Epidermal melanocyte (primary cell): ENCODE data around the gene SLAMF1.
"Not testable (repeated sequence)": the region's sequence is repeated elsewhere in the genome, so short reads cannot be mapped to it uniquely, and the experiment has no call there.

Source experiments
- DNase-seq: peaks from one replicate; pipeline ENCODE4 v3.0.0; 2011; ENCODE audit warnings: low spot score; ENCODE audit not compliant: insufficient read length

Gene SLAMF1

GRCh38 chr1:160640359-160641123, 6.3 kb downstream of the SLAMF1 start:
- DNase-seq: no peak

DNA sequence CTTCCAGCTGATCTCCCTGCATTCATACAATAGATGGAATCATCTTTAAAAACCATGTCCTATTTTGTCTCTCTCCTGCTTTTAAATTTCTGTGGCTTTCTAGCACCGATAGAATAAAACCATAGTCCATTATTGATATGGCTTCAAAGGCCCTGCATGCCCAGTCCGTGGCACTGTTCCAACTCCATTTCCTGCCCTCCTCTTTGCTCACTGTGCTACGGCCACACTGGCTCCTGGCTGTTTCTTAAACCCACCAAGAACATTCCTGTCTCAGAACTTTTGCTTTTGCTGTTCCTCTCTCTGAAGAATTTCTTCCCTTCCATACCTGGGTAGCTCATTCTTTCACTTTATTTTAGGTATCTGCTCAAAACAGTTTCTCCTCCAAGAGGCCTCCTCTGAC, 7.2 kb downstream of the SLAMF1 start:
- no peak for DNase-seq

DNA sequence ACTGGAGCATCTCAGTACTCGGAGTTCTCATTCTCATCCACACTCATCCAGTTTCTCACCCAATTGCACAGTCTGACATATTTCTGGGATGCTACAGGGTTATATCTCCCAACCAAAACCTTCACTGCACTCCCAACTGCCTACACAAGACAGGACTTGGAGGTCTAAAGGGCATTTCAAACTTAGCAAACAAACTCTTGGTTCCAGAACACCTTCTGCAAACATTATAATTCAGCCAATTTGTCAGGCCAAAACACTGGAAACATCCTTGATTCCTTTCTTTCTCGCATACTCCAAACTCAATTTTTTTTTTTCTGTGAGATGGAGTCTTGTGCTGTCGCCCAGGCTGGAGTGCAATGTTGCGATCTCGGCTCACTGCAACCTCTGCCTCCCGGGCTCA, 7.9 kb downstream of the SLAMF1 start:
- DNase-seq: no peak

- DNase-seq: no peak
Measured at GRCh38 chr1:160638540-160638857, 8.3 kb downstream of the SLAMF1 start.

DNA sequence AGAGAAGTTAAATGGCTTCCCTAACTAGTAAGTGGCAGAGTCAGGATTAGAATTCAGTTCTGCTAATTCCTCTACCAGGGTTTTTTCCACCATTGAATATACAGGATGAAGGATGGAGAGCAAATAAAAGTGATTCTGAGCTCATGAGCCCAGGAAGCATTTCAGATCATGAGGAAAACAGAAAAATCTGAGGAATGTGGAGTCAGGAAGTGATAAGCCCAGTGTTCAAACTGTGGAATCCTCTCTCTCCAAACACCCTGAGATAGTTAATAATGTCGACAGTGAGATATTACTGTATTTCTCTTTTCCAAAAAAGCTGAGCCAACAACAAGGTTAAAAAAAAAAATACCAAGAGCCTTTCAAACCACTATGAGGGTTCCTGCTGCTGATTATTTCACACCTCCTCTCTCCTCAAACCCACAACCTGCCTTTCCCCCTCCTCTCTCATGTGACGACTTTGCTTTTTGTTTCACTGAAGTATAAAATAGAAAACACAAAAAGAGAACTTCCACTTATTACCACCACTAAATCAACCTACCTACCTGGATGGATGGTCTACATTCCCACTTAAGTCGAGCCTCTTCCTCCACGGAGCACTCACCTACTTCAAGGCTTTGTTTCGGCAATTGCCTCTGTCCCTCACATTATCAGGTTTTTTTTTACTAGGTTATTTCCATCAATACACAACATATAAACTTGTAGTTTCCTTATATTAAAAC, 8.9 kb downstream of the SLAMF1 start:
- no peak for DNase-seq

DNA sequence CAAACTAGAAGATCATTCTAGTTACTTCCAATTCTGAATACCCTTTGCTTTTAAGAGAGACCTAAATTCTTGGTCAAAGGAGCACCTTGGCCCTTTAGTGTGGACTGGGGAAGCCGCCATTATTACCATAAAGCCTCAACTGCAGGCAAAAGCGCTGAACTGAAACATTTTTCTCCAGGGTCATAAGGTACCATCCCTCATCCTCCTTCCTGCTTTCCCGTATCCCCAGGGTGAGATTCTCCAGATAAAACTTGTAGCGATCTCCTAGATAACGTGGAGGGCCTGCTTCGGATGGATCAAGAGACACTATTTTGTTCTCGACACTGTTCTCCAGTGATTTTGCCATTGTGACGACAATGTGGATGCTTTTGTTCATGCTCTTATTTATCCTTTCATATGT, 9.8 kb downstream of the SLAMF1 start:
- DNase-seq: no peak

DNA sequence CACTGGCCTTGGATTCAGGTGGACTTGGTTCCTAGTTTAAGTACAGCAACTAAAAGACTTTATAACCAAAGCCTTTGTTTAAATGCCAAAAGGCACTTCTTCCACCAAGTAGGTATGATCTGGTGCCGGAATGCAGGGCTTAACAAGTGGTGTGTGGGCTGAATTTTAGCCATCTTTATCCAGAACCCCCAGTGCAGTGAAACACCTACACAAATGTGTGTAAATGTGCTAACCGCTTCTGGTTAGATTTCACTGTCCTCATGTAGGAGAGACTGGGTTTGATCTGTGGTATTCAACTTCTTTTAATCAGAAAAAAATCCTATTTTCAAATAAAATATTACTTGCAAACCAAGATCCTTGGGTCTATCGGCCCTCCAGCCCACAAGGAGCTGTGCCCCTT, 10.3 kb downstream of the SLAMF1 start:
- no peak for DNase-seq

- DNase-seq: no peak
Measured at GRCh38 chr1:160636076-160636475, 10.8 kb downstream of the SLAMF1 start.

DNA sequence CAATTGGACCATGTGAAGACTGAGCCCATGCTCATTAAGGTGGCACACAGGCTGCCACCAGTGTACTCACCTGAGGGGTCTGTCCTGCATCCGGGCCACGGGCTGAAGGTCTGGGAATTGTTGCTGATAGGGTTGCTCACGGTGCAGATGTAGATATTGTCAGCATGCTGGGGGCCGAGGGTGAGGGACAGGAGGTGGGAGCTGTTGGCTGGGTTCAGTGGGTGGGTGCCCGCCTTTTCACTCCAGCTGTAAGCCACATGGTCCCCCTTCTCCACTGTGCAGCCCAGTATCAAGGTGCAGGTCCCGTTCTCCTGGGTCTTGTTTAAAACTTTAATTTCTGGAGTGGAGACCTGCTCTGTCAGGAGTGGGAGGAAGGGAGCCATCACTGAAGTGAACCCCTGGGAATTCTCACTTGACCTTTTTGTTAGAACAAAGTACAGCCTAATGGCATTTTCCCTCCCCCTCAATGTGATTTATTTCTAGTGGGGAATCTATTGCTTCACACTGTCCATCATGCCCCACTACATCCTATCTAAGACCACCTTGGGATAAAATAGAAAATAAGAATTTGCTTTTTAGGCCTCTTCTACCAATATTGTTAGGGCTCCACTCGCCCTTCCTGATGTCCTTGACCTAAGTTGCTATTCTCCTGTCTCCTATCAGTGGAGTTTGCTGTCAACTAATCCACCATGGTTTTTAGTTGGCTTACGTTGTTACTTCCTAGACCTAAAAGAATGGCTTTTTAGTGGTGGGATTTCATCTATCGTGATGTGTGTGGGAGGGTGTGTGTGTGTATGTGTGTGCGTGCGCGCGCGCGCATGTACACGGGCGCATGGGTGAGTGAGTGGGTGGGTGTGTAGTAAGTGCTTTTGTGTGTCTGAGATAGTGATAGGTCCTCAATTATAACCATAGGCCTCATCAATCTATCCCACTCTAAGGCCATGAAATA, 12.0 kb downstream of the SLAMF1 start:
- no peak for DNase-seq

- DNase-seq: no peak
Measured at GRCh38 chr1:160633330-160633903, 13.4 kb downstream of the SLAMF1 start.

- no peak for DNase-seq
Measured at GRCh38 chr1:160631983-160632625, 14.7 kb downstream of the SLAMF1 start.

GRCh38 chr1:160630523-160631451, 16.1 kb downstream of the SLAMF1 start:
- DNase-seq: no peak

DNA sequence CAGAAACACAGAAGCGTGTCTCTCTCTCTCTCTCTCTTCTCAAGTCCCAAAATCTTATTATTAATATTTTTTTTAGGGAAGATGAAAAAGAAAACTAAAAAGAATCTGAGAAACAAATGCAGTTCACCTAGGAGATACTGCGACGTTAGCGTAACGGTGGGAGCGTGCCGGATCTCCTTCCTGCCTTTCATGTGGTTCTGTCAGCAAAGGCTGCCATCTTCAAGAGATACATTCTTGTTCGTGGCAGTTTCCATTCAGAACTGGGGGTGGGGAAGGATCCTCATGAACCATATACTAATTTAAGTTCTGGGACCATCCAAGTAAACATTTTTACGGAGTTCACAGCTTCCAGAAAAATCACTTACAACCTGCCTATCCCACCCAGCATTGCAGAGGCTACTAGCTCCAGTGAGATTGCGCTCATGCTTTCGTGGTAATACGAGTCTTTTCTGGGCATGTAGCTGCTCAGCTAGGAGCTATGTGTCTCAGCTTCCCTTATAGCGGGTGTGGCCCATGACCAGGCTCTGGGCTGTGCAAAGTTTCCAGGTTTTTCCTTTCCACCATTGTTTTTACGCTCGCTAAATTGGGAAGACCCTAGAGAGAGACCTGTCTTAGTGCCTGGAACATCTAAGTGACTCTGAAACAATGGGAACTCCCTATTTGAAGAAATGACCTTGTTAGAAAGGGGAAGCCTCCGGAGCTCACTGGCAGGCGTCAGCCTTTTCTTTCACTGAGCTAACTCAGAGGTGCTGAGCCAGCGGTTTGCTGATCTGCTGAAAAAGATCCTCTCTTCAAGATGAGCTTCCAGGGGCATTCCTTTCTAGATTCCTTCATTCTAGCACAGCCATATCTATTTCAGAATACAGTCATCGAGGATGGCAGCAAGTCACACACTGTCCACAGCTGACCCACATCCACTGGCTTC, 17.3 kb downstream of the SLAMF1 start:
- DNase-seq: no peak

- no peak for DNase-seq
Measured at GRCh38 chr1:160628799-160629263, 18.0 kb downstream of the SLAMF1 start.

- not testable (repeated sequence) for DNase-seq
Measured at GRCh38 chr1:160627677-160628289, 19.1 kb downstream of the SLAMF1 start.

GRCh38 chr1:160626509-160627342, 20.1 kb downstream of the SLAMF1 start:
- DNase-seq: no peak

- DNase-seq: no peak
Measured at GRCh38 chr1:160625725-160626498, 20.9 kb downstream of the SLAMF1 start.
